NB4 (cell line): ENCODE results near the gene MAP2K6.

Source experiments
- CTCF ChIP-seq: IDR thresholded peaks from one replicate; pipeline ENCODE4 v1.5.1; 2012; ENCODE audit warnings: low read depth, low read length
- MAX ChIP-seq: IDR thresholded peaks from 2 replicates; pipeline ENCODE4 v1.6.1; 2011; ENCODE audit warnings: low read depth, low read length
- POLR2A ChIP-seq: IDR thresholded peaks from 2 replicates; pipeline ENCODE4 v1.6.1; 2011; ENCODE audit warnings: mild to moderate bottlenecking; ENCODE audit not compliant: insufficient read length; ENCODE audit errors: extremely low read depth

- TF ChIP-seq CTCF (no peak), POLR2A (no peak), MAX (no peak)
Measured at GRCh38 chr17:69411766-69412165, 2.7 kb upstream of the MAP2K6 start.
